Endometrial microvascular endothelial cells (primary cell): ENCODE measurements around the gene PRRT1B. TPM values are rescaled to one million over a fixed set of nuclear protein-coding genes. Genes with fewer than 3 reads are reported as not detected.

Experiments
- in situ Hi-C: cut with HindIII; loops from 2 replicates; pipeline ENCODE4 v1.10.0; 2017; ENCODE audit warnings: low sequenced_read_pairs, low pct_unique_long_range_greater_than_20kb; ENCODE audit errors: inconsistent ontology term
- total RNA-seq: library from RNA; depleted of rRNA; stranded (reverse); fragments of >200 nt; gene quantifications from one replicate; pipeline ENCODE4 v1.2.3, GENCODE V29; 2015; ENCODE audit errors: inconsistent ontology term

Gene PRRT1B
- total RNA-seq, 1 donor from 2014 or later = not detected

DNA sequence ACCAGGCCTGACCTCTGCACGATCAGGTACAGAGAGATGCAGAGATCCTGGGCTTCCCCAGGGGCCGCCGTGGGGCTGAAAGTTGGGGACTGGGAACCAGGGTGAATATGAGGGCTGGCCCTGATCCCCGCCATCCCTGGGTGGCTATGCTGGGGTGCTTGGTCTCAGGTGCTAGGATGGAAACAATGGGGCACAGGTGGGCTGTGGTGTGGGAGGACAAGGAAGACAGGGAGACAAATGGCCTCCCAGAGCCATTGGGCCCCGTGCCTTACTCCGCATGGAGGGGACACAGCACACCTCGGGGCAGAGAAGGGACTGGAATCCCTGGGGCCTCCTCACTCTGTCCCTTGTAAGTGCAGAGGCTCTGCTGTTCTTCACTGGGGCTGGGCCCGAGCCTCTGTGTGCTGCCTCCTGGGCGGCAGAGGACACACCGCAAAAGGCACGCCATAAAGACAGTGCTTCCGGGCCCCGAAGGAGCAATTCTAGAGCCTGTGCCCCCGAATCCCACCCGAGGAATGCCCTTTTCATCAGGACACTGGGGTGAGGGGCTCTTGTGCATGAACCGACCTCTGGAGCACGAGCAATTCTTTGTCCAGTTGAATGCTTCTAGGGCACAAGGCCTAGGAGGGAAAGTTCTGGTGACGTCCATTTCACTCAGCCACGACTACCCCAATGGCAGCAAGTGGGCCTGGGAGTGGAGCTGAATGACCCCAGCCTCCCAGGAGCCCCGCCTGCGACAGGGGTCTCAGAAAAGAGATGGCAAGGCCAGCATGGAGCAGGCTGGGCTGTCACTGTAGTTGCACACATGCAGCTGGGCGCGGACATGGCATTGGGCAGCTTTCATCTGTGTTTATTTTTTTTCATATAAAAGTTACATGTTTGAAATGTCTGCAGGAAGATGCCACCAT lies 30.9 kb downstream of the PRRT1B start:
- in situ Hi-C loops = no loop called here

DNA sequence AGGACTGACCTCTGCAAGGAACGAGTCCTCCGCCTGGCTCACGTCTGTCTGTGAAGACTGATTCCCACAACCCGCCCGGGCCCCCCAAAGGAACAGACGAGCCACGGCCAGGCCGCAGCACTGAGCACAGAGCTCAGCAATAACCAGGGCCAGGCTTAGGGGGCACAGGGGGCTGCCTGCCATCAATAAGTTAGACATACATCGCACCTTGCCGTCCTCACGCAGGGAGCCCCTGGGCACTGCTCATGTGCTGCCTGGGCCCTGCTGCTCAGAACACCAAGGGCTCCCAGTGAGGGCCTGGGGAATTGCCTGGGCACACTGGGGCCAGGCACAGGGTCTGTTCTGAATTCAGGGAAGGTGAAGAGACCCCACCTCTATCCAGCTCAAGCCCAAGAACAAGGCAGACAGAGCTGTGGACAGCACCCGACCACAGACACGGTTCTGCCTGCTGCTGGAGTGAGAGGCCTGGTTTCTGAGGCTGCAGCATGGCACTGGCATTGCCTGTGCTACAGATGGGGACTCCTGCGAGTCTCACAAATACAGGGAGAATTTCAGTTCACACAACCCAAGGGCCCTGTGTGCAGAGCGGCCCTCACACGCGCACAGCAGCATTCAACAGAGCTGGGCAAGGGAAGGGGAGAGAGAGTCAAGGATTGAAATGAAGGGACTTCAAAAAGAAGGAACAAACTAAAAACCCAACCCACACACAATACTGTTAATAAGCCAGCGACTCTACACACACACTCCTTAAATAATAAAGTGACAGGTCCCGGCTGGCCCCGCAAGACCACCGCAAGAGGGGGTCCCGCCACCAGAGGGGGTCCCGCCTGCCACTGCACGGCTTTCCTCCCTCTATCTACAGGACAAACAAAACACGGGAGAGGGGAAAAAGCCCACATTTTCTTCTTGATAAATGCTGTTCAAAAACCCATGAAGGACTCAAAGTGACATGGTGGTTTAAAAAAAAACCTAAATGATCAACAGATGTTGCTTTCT lies 32.0 kb downstream of the PRRT1B start:
- in situ Hi-C loops = no loop called here

DNA sequence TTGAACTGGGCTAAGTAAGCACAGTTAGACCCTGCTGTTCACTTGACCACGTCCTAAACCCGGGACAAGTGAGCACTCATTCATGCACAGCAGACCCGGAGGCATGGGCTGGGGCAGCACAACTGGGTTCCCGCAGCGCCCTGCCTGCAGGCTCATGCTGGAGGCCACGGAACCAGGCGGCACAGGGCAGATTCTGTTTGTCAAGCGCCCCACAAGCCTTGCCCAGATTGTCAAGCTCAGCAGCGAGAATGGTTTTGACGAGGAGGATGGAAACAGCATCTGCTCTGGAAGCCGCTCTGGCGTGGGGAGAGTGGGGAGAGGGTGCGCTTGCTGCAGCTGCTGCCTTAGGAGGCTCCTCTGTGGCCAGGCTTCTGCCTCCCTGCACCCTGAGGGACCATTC lies 32.7 kb downstream of the PRRT1B start:
- in situ Hi-C loops = no loop called here

DNA sequence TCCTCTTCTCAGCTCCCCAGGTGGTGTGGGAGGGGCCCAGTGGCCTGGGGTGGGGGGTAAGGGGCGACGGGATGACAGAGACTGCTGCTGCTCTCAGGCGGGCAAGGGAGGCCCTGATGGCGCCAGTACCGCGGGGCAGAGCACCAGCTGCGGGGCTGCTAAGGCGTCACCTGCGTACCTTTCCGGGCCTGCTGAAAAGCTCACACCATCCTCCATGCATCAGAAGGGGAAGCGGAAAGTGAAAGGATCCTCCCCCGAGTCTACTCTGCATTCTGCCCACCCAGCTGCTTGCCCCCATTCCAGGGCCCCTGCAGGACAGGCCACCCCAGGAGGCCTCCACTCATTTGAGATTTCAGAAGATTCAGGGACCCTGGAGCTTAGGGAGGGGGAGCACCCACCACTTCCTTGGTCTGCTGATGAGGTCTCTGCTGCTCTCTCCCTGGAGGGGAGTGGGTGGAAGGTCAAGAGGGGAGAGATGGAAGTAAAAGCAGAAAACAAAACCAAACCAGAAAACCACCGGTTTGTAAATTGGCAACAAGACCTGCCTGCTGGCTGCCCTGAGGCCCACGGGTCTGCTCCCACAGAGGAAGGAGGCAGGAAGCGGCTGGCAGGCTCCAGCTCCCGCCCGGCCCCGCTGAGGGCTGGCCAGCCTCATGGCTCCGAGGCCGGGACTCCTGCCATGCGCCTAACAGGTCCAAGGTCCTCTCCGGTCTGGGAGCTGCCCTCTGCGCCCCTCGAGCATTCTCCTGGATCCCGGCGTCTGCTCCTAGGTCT lies 33.6 kb downstream of the PRRT1B start:
- in situ Hi-C loops = no loop called here

DNA sequence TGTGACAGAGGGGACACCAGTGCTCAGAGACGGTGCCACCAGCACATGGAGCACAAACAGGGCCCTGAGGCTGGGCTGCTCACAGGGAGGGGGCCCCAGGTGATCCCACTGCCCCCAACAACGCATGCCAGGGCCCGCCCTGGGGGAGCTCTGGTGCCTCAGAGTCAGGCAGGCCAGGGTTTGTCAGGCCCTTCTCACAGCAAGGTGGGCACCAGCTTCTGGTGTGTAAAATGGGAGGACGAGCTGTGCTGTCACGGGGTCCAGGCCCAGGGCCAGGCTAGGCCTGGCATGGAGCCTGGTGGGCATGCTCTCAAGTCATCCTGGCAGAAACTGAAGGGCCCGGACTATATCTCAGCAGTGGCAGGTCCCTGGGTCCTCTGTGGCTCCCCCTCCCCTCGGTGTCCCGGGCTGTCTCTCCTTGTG lies 34.5 kb downstream of the PRRT1B start:
- in situ Hi-C loops = no loop called here

DNA sequence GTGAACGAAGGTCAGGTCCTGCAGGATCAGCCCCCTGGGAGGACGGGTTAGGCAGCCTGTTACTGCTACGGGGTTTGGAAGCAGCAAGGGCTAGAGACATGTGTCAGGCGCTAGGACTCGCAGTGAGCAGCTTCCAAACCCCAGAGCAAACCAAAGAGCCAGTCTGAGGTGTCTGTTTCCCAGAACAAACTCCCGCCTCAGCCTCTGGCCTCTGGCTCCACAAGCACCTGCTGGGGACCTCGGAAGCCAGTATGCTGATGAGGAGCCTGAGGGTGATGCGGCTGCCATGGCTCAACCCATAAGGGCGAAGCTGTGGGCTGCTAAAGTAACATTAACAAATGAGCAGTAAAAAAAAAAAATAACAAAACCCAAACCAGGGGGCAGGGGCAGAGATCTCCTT lies 35.0 kb downstream of the PRRT1B start:
- in situ Hi-C loops = no loop called here

DNA sequence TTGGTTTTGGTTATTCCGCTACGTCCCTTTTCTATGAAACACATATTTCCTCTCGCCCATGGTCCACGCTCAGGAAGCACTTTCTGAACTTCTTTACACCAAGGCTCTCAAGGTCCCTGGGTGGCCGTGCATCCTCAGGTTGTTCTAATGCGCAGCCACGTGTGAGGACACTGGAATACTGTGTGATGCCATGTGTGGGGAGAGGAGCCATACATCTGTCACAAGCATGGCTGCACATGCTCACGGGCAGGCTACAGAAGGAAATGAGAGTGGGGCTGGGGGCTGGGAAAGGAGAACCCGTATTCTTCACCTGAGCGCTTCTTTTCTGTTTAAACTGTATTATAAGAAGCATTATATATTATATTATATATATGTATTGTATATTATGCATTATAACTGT lies 36.7 kb downstream of the PRRT1B start:
- in situ Hi-C loops = no loop called here

DNA sequence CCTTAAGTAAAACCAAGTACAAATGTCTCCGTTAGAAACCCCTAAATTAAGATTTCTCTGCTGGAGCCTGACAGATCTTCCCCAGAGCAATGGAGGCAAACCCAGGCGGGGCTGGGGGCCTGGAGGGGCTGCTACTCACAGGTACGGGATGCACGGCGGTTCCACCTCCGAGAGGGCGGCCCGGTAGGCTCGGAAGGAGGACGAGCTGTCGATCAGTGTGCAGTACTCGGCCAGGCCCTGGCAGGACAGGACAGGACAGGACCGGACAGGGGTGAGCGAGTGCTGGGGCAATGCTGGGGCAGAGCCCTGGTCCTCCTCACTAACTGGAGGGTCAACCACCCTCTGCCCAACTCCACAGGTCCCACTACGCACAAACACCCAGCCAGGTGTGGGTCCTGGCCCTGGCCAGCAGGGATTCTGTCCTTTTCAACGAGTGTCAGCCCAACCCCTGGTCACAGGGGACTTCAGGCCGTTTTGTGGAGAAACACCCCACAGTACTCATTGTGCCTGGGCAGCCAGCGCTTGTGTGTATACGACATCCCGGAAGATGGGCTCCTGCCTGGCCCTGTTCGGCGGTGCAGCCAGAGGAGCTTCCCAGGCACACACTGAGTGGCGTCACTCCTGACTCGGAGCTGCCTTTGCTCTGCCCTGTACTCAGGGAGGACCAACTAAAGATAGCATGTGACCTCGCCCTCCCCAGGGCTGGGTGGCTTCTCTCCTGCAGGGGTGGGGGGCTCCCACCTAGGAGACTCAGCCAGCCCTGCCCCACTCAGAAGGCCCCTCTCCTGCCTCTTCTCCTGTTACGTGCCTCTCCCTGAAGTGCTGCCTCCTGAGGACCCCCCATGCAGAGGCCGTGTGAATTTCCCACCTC lies 37.4 kb downstream of the PRRT1B start:
- in situ Hi-C loops = no loop called here

DNA sequence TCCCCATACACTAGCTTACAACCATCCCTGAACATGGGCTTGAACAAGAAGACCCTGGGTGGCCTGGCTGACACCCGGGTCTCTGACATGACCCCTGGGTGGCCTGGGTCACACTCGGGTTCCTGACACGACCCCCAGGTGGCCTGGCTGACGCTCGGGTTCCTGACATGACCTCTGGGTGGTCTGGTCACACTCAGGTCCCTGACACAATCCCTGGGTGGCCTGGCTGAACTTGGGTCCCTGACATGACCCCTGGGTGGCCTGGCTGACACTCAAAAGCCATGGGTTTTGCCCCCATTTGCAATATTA lies 38.0 kb downstream of the PRRT1B start:
- in situ Hi-C loops = no loop called here

DNA sequence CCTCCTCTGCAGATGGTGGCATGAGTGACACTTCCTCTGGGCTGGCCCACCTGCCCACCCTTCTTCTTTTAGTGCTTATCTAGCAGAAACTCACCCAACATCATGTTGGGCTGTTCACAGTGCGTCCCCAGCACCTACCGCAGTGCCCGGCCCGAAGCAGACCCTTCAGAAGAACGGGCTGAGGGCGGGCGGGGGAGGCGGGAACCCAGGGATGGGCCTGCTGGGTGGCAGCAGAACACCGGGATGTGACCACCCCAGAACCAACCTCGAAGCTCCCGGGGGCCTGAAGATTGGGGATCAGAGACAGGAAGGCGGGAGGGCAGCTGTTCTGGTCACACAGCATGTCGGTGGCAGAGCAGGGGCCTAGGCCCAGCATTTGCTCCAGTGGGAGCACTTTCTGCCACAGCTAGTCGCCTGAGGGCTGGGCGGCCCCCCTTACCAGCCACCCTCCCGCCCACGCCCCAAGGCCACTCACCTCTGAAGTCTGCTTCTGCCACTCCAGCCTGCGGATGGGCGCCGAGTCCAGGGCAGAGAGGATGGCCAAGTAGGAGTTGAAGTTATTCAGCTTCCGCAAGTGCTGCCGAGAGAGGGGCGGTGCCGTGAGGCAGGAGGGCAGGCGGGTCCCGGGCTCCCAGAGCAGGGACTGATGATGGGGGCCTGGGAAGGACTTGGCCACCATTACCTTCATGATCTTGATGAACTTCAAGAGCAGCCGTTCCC lies 38.7 kb downstream of the PRRT1B start:
- in situ Hi-C loops = no loop called here

DNA sequence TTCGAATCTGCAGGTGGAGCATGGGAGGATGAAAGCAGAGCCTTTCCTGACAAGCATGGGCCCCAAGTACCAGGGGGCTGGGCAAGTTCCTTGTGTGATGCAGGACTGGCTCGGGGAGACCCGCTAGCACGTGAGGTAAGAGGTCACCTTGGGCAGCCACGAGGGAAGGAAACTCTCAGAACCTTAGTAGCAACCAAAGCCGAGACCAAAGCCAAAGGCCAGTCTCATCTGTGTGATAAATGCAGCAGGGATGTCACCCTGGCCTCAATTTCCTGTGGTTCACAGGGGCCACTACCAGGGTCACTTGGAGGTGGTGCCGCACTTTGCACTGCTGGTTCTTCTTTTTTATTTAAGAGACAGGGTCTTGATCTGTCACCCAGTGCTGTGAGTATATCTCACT lies 39.5 kb downstream of the PRRT1B start:
- in situ Hi-C loops = no loop called here

DNA sequence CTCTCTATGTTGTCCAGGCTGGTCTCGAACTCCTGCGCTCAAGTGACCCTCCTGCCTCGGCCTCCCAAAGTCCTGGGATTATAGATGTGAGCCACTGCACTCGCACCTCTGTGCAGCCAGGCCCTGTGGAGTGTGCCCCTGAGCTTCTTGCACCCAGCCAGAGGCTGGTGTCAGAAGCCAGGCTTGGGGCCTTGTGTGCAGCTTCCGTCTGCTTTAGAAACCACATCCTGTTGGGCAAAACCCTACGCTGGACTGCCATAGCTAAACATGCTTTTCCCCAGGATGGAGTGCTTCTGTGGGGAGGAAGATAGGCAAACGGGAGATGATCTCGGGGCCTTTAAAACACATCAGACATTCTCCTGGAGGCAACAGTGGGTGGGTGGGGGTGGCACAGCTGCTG lies 40.1 kb downstream of the PRRT1B start:
- in situ Hi-C loops = no loop called here

DNA sequence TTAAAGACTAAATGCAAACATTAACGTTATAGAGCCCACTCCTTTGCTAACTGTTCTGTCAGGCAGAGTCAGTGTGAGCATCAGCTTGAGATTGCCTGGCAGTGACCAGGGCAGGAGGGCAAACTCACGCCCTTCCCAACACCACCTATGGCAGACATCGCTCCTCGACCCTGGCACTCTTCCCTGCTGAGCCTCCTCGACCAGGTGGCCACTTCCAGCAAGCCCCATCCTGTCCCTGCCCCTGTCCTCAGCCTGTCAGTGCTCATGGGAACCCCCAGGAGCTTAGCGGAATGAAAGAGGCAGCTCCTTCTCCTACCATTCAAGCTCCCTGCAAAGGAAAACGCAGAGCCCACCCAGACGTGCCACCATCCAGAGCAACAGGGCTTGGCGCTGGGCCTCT lies 42.0 kb downstream of the PRRT1B start:
- in situ Hi-C loops = no loop called here

DNA sequence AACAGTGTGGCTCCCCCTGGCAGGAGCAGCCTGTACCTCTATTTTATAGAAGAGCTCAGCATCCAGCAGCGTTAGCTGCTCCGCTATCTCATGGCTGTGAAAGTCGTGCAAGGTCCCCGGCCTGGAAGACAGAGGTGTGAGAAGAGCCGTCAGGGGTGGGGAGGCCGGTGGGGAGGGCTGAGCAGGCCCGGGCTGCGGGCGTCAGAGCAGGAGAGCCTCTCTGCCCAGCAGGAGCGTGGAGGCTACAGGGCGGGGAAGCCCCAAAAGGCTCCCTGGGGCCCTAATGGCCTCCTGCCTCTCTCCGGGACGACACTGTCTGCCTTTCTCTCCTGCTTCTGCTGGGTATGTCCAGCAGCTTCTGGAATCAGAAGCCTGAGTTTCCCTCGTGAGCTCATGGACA lies 42.6 kb downstream of the PRRT1B start:
- in situ Hi-C loops = no loop called here

DNA sequence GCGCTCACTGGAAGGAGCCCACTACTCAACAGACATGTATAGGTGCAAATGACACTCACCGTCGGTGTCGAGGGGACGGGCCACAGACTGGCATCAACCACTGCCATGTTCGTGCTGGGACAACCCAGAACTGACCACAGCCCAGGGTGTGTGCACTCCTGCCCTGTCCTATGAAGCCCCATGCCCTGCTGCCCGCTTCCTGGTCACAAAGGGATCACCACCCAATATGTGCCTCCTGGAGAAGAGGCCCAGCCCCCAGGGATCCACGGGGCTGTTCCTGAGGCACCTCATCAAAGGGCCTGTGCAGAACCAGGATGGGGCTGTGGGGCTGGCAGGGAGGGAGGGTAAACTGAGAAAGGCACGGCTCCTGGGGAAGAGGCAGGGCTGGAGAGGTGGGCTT lies 43.1 kb downstream of the PRRT1B start:
- in situ Hi-C loops = no loop called here

DNA sequence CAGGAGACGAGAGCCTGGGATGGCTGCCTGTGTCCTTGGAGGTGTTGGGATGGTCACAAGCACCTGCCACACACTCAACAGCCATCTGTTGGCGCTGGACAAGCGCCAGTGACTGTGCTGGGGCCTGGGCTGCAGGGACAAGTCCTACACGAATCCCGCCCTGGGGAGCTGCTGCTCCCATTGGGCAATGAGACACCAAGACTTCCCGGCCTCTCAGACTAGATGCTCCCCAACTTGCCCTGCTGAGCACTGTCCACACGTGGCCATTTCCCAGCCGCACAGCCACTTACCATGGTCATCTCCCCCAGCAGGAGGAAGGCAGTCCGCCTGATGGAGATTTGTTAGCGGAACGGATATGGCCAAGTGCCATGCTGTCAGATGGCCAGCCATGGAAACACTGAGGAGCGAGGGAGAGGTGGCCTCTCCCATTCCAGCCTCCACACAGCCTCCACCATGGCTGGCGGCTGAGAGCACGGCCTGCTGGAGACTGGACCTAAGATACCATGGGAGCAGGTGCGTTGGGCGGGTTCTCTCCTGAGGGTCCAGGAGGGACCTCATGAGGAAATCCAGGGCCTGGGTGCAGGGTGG lies 43.9 kb downstream of the PRRT1B start:
- in situ Hi-C loops = no loop called here

DNA sequence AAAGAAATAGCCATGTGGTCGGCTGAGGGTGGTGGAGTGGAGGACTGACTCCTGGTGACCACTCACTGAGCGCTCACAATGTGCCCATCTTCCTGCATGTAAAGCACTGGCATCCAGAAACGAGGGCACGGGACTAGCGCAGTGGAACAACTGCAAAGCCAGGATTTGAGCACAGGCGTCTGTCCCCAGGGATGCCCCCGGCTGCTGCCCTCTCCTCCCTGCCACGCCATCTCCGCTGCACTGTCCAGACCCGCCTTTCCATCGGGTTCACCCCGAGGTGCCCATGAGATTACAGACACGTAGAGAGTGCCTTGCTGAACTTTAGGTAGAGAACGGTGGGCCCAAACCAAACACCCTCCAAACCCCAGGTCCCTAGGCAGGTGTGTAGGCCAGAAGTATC lies 44.7 kb downstream of the PRRT1B start:
- in situ Hi-C loops = no loop called here
